Measurements from ENCODE around the gene ANKFY1.

Gene ANKFY1

GRCh38 chr17:4293572-4293971, 29.8 kb upstream of the ANKFY1 start:
- H3K4me2 ChIP-seq (ENCODE audit: low read length): no peak overlapping the region
- H3K9me2 ChIP-seq (replicated peaks; ENCODE audit: control insufficient read depth, low read length): no peaks in the 10 kb centered on the region
- H3K27me3 ChIP-seq (ENCODE audit: control insufficient read depth, low read length): no peaks in the 10 kb centered on the region
- H3K36me3 ChIP-seq (ENCODE audit: control insufficient read depth, low read length): peaks cover 96% of the 10 kb centered on the region
- H3K9me3 ChIP-seq (ENCODE audit: control insufficient read depth, insufficient read depth, low read length): no peaks in the 10 kb centered on the region
- H3K4me1 ChIP-seq (ENCODE audit: control insufficient read depth, low read length): peaks cover 6% of the 10 kb centered on the region; the same call in 1 of the 2 replicates
- H3F3A ChIP-seq (ENCODE audit: control insufficient read depth, insufficient read depth): peaks cover 41% of the 10 kb centered on the region
- no peak overlapping the region for H3K27ac ChIP-seq (ENCODE audit: low read depth, low read length)
- peaks cover 93% of the 10 kb centered on the region for H3K79me2 ChIP-seq (ENCODE audit: control insufficient read depth, low read length)
- no peak overlapping the region for H3K4me3 ChIP-seq (ENCODE audit: low read length)
- no peaks in the 10 kb centered on the region; the same call in 1 of the 2 replicates for H4K20me1 ChIP-seq (ENCODE audit: control insufficient read depth, insufficient read depth, low read depth, low read length)
- no peak for TF ChIP-seq CTCF (IDR thresholded peaks at IDR 0.05; ENCODE audit: low read depth, low read length, poor library complexity, severe bottlenecking)
- TF ChIP-seq EZH2phosphoT487 (IDR thresholded peaks at IDR 0.05; ENCODE audit: borderline replicate concordance, low read length): no peak

- H3K4me1 ChIP-seq (ENCODE audit: control insufficient read depth, low read length): no peaks in the 10 kb centered on the region
- H3K4me3 ChIP-seq (ENCODE audit: low read length): no peak overlapping the region
- no peak overlapping the region for H3K4me2 ChIP-seq (ENCODE audit: low read length)
- H3K9me3 ChIP-seq (ENCODE audit: control insufficient read depth, insufficient read depth, low read length): no peaks in the 10 kb centered on the region
- H3K79me2 ChIP-seq (ENCODE audit: control insufficient read depth, low read length): peaks cover 68% of the 10 kb centered on the region
- no peak overlapping the region for H3K27ac ChIP-seq (ENCODE audit: low read depth, low read length)
- peaks cover 87% of the 10 kb centered on the region for H3K36me3 ChIP-seq (ENCODE audit: control insufficient read depth, low read length)
- H4K20me1 ChIP-seq (ENCODE audit: control insufficient read depth, insufficient read depth, low read depth, low read length): no peaks in the 10 kb centered on the region; the same call in 1 of the 2 replicates
- no peaks in the 10 kb centered on the region for H3K27me3 ChIP-seq (ENCODE audit: control insufficient read depth, low read length)
- H3F3A ChIP-seq (ENCODE audit: control insufficient read depth, insufficient read depth): peaks cover 32% of the 10 kb centered on the region
- no peaks in the 10 kb centered on the region for H3K9me2 ChIP-seq (replicated peaks; ENCODE audit: control insufficient read depth, low read length)
- TF ChIP-seq CTCF (IDR thresholded peaks at IDR 0.05; ENCODE audit: low read depth, low read length, poor library complexity, severe bottlenecking): no peak
- TF ChIP-seq EZH2phosphoT487 (IDR thresholded peaks at IDR 0.05; ENCODE audit: borderline replicate concordance, low read length): no peak
Measured at GRCh38 chr17:4287710-4288109, 23.9 kb upstream of the ANKFY1 start.

DNA sequence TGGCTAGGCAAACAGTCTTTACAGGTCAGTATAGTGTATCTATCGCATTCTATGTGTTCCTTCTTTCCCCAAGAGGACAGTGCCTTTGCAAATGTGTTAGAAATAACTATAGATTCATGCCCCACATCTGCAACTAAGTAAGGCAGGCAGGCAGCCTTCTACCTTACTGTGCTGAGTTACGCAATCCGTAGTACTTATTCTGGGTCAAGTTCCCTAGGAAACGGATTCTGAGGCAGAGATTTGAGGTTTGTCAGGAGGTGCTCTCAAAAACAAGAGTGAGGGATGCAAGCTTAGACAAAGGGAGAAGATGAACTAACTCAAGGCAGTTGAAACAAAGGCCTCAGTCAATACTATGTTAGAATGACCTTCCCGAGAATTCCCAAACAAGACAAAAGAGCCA, 12.7 kb upstream of the ANKFY1 start:
- no peaks in the 10 kb centered on the region for H3K4me1 ChIP-seq (ENCODE audit: control insufficient read depth, low read length)
- H3K27me3 ChIP-seq (ENCODE audit: control insufficient read depth, low read length): no peaks in the 10 kb centered on the region
- H4K20me1 ChIP-seq (ENCODE audit: control insufficient read depth, insufficient read depth, low read depth, low read length): peaks cover 18% of the 10 kb centered on the region; the same call in 1 of the 2 replicates
- no peak overlapping the region for H3K27ac ChIP-seq (ENCODE audit: low read depth, low read length)
- no peaks in the 10 kb centered on the region for H3K9me2 ChIP-seq (replicated peaks; ENCODE audit: control insufficient read depth, low read length)
- peaks cover 38% of the 10 kb centered on the region for H3F3A ChIP-seq (ENCODE audit: control insufficient read depth, insufficient read depth)
- no peak overlapping the region for H3K4me3 ChIP-seq (ENCODE audit: low read length)
- TF ChIP-seq EZH2phosphoT487 (IDR thresholded peaks at IDR 0.05; ENCODE audit: borderline replicate concordance, low read length) (no peak), CTCF (IDR thresholded peaks at IDR 0.05; ENCODE audit: low read depth, low read length, poor library complexity, severe bottlenecking) (no peak)
- no peak overlapping the region for H3K4me2 ChIP-seq (ENCODE audit: low read length)
- H3K36me3 ChIP-seq (ENCODE audit: control insufficient read depth, low read length): peaks cover 89% of the 10 kb centered on the region
- H3K79me2 ChIP-seq (ENCODE audit: control insufficient read depth, low read length): peaks cover 76% of the 10 kb centered on the region
- H3K9me3 ChIP-seq (ENCODE audit: control insufficient read depth, insufficient read depth, low read length): no peaks in the 10 kb centered on the region

Data from DOHH2 (cell line).